HL-60/S4 treated with phorbol 12-myristate 13-acetate at 8.2 ng/mL for 4 days and 3 days (cell line): ENCODE results near the gene STARD13.
"Not testable (repeated sequence)": the region's sequence is repeated elsewhere in the genome, so short reads cannot be mapped to it uniquely, and the experiment has no call there.

Experiments
- in situ Hi-C: fragments of 300-500 bp; cut with MboI; formaldehyde crosslinking; loops from 2 replicates; pipeline ENCODE4 v1.15.0; 2022; ENCODE audit warnings: low sequenced_read_pairs

STARD13 gene

GRCh38 chr13:33260168-33261098 is 25.1 kb downstream of the STARD13 start:
- in situ Hi-C loops = loop anchor here (25.0 kb wide), 1 partner anchor 452 kb away; no protein-coding TSS in a partner anchor

GRCh38 chr13:33259296-33259695 is 26.3 kb downstream of the STARD13 start:
- in situ Hi-C loops = loop anchor here (25.0 kb wide), 1 partner anchor 453 kb away; no protein-coding TSS in a partner anchor

- in situ Hi-C loops = loop anchor here (25.0 kb wide), 1 partner anchor 454 kb away; no protein-coding TSS in a partner anchor
Observed at GRCh38 chr13:33258808-33259193, 26.8 kb downstream of the STARD13 start.

- in situ Hi-C loops = loop anchor here (25.0 kb wide), 1 partner anchor 454 kb away; no protein-coding TSS in a partner anchor
Observed at GRCh38 chr13:33257841-33258807, 27.4 kb downstream of the STARD13 start.

GRCh38 chr13:33256148-33256840 is 29.3 kb downstream of the STARD13 start:
- in situ Hi-C loops = loop anchor here (25.0 kb wide), 1 partner anchor 456 kb away; no protein-coding TSS in a partner anchor

GRCh38 chr13:33252135-33252534 is 33.4 kb downstream of the STARD13 start:
- in situ Hi-C loops = loop anchor here (25.0 kb wide), 1 partner anchor 460 kb away; no protein-coding TSS in a partner anchor

- in situ Hi-C loops = loop anchor here (25.0 kb wide), 1 partner anchor 461 kb away; no protein-coding TSS in a partner anchor
Observed at GRCh38 chr13:33251131-33251661, 34.4 kb downstream of the STARD13 start.

DNA sequence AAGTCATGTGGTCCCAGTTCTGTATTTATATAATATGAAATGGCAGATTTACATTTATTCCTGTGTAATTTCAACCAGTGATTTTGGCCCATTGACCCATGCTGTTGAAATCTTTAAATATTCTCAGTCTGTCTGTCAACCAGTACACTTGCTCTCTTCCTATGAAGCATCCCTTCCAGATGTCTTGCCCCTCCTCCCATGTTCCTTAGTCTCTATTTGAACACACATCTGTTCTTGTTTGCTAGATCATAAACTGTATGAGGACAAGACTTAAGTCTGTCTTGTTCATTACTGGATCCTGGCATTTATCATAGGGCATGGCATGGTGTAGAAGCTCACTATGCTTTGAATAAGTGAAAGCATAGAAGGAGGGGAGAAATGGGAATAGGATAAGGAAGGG is 34.9 kb downstream of the STARD13 start:
- in situ Hi-C loops = loop anchor here (25.0 kb wide), 1 partner anchor 462 kb away; no protein-coding TSS in a partner anchor

DNA sequence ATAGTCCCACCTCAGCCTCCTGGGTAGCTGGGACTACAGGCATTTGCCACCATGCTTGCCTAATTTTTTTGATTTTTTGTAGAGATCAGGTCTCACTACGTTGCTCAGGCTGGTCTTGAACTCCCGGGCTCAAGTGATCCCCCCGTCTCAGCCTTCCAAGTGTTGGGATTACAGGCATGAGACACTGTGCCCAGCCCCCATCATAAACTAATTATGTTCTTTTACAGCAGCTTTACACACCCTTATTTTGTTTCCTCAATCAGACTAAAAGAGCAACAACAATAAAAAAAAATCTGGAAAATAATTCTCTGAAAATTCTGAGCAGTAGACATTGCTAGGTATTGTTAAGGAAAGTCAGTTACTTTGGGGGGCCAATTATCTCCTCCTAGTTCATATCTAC is 35.7 kb downstream of the STARD13 start:
- in situ Hi-C loops = loop anchor here (25.0 kb wide), 1 partner anchor 462 kb away; no protein-coding TSS in a partner anchor

DNA sequence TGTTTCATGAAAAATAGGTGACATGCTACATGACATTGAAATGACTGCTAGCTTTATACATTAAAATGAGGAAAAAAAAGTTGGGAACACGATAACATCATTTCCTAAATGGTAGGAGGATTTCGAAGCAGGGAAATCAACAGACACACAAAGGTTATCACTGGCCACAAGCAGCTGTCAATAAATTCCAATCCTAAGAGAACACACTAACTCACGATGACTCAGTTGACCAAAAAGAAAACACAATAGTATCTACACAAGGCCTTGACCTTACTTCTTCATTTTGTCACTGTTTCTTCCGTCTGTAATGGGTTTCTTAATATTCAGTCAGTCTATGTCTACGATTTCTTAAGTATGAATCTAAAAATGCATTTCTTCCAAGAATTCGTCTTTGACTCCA is 36.5 kb downstream of the STARD13 start:
- in situ Hi-C loops = no loop called here

GRCh38 chr13:33245505-33246158 is 39.9 kb downstream of the STARD13 start:
- in situ Hi-C loops = no loop called here

- in situ Hi-C loops = no loop called here
Observed at GRCh38 chr13:33244907-33245287, 40.7 kb downstream of the STARD13 start.

- in situ Hi-C loops = no loop called here
Observed at GRCh38 chr13:33244210-33244906, 41.2 kb downstream of the STARD13 start.

DNA sequence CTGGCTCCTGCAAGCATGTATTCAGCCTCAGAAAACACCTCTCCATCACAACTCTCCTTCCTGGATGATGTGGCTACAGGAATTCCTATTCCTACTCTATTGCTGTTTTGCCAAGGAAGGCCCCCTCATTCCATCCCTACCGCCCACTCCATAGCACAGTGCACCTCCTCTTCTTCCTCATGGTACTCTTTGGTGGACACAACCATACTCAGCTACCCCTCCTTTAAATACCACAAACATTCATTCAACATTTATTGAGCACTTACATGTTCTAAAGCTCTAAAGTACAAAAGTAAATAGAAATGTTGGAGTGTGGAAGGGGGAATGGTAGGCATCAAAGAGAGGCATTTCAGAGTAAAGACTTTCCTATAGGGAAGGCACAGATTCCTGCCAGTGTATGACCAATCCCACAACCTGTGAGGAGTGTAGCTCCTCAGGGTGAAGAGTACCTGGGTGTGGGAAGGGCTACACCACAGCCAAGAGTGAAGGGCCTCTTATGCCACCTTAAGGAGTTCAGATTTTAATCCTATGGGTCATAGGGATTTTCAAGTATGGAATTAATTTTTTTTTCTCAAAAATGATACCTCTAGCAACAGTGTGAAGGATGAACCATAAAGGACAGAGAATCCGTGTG is 42.5 kb downstream of the STARD13 start:
- in situ Hi-C loops = no loop called here

DNA sequence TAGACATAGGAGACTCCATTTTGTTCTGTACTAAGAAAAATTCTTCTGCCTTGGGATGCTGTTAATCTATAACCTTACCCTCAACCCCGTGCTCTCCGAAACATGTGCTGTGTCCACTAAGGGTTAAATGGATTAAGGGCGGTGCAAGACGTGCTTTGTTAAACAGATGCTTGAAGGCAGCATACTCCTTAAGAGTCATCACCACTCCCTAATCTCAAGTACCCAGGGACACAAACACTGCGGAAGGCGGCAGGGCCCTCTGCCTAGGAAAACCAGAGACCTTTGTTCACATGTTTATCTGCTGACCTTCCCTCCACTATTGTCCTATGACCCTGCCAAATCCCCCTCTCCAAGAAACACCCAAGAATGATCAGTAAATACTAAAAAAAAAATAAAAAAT is 43.2 kb downstream of the STARD13 start:
- in situ Hi-C loops = not testable (repeated sequence)

DNA sequence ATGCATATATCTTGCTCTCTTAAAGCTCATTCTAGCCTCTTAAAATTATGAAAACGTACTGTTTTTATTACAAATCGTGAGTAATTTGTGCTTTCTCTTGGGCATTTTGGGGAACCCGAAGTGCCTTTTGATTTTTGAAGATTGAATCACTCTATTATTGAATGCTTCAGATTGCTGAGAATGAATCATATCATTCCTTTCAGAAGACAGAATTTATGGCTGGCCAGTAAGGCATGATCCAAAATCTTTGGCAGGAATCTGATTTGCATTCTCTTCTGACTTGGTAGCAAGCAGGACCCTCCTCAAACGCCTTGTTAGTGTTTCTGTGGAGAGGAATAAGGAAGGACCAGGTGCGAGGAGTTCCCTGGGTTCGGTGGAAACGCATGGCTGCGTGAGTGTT is 49.5 kb downstream of the STARD13 start:
- in situ Hi-C loops = no loop called here

DNA sequence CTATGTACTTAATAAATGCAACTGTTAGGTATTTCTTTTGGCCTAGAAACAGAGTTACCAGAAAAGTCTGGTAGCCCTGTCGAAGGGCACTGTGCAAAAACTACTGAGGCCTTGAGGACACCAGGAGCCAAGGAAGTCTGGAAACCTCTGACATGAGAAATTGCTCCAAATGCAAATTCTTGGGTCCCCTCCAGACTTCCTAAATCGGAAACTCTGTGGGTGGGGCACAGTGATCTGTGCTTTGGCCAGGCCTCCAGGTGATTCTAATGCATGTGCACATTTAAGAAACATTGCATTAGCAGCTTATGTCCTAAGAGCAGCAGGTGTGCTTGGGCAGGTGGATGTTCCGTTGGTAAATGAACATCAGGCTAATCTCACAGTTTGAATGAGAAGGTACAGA is 50.0 kb downstream of the STARD13 start:
- in situ Hi-C loops = no loop called here

- in situ Hi-C loops = no loop called here
Observed at GRCh38 chr13:33235078-33235477, 50.5 kb downstream of the STARD13 start.
